Epithelial cell of proximal tubule (primary cell): ENCODE measurements around the gene FNDC3B. TPM values are rescaled to one million over a fixed set of nuclear protein-coding genes. Genes with fewer than 3 reads are reported as not detected.

Experiments used
- DNase-seq: peaks from one replicate; pipeline ENCODE4 v3.0.0-alpha.2; 2011; ENCODE audit warnings: low read depth
- H3K4me3 ChIP-seq: 2 replicates; pipeline ENCODE4 v1.5.1; 2011; ENCODE audit warnings: low read depth, mild to moderate bottlenecking, low read length
- CTCF ChIP-seq: conservative IDR thresholded peaks from 2 replicates; pipeline ENCODE4 v1.5.1; 2012; ENCODE audit warnings: low read depth, mild to moderate bottlenecking, low read length
- total RNA-seq: library from RNA; depleted of rRNA; stranded (reverse); fragments of >200 nt; gene quantifications from 2 replicates; pipeline ENCODE4 v1.2.3, GENCODE V29; 2015

FNDC3B gene
- total RNA-seq, 1 donor from 2014 or later, result 37.3 TPM

GRCh38 chr3:172229462-172229861, 190.1 kb downstream of the FNDC3B start:
- no peak for TF ChIP-seq CTCF
- DNase-seq, result no peak
- H3K4me3 ChIP-seq, result no peak overlapping the region

GRCh38 chr3:172231318-172231901, 192.0 kb downstream of the FNDC3B start:
- no peak overlapping the region for H3K4me3 ChIP-seq
- no peak for DNase-seq
- TF ChIP-seq CTCF, result no peak

GRCh38 chr3:172232579-172233212, 193.3 kb downstream of the FNDC3B start:
- no peak overlapping the region for H3K4me3 ChIP-seq
- DNase-seq, result no peak
- no peak for TF ChIP-seq CTCF

- H3K4me3 ChIP-seq, result no peak overlapping the region
- TF ChIP-seq CTCF, result no peak
- no peak for DNase-seq
Measured at GRCh38 chr3:172233474-172234277, 194.3 kb downstream of the FNDC3B start.

- DNase-seq, result no peak
- no peak for TF ChIP-seq CTCF
Measured at GRCh38 chr3:172235698-172236097, 196.3 kb downstream of the FNDC3B start.

GRCh38 chr3:172236771-172237742, 197.7 kb downstream of the FNDC3B start:
- no peak for TF ChIP-seq CTCF
- DNase-seq, result no peak
- H3K4me3 ChIP-seq, result no peak overlapping the region

More at GRCh38 chr3:172235698-172236097, 196.3 kb downstream of the FNDC3B start:
- H3K4me3 ChIP-seq, result no peak overlapping the region
